HUES64 (cell line): Measurements from ENCODE around the gene MAP3K6.

Source experiments
- H3K27ac ChIP-seq: 2 replicates; pipeline ENCODE4 v1.7.0; 2013; ENCODE audit warnings: low read depth, low read length, inconsistent platforms
- H3K27me3 ChIP-seq: 2 replicates; pipeline ENCODE4 v1.6.1; 2013; ENCODE audit warnings: mild to moderate bottlenecking, low read length; ENCODE audit not compliant: insufficient read depth
- H3K36me3 ChIP-seq: 2 replicates; pipeline ENCODE4 v1.6.1; 2013; ENCODE audit warnings: mild to moderate bottlenecking, low read length; ENCODE audit not compliant: insufficient read depth
- H3K4me1 ChIP-seq: 2 replicates; pipeline ENCODE4 v1.6.1; 2013; ENCODE audit warnings: mild to moderate bottlenecking, low read length, moderate library complexity; ENCODE audit not compliant: insufficient read depth
- H3K4me3 ChIP-seq: 2 replicates; pipeline ENCODE4 v1.5.1; 2013; ENCODE audit warnings: mild to moderate bottlenecking, low read length, moderate library complexity
- H3K9ac ChIP-seq: 2 replicates; pipeline ENCODE4 v1.6.1; 2013; ENCODE audit warnings: mild to moderate bottlenecking, low read depth, low read length
- H3K9me3 ChIP-seq: 2 replicates; pipeline ENCODE4 v1.6.1; 2013; ENCODE audit warnings: low read depth, low read length; ENCODE audit not compliant: insufficient read depth
- WGBS: fragments of 150-250, 120-280 bp; methylation state at CpG from one replicate; pipeline ENCODE4 v1.1.7; 2013; ENCODE audit warnings: missing lambda C conversion rate; 5-methylcytosine and 5-hydroxymethylcytosine counted together

The MAP3K6 gene

DNA sequence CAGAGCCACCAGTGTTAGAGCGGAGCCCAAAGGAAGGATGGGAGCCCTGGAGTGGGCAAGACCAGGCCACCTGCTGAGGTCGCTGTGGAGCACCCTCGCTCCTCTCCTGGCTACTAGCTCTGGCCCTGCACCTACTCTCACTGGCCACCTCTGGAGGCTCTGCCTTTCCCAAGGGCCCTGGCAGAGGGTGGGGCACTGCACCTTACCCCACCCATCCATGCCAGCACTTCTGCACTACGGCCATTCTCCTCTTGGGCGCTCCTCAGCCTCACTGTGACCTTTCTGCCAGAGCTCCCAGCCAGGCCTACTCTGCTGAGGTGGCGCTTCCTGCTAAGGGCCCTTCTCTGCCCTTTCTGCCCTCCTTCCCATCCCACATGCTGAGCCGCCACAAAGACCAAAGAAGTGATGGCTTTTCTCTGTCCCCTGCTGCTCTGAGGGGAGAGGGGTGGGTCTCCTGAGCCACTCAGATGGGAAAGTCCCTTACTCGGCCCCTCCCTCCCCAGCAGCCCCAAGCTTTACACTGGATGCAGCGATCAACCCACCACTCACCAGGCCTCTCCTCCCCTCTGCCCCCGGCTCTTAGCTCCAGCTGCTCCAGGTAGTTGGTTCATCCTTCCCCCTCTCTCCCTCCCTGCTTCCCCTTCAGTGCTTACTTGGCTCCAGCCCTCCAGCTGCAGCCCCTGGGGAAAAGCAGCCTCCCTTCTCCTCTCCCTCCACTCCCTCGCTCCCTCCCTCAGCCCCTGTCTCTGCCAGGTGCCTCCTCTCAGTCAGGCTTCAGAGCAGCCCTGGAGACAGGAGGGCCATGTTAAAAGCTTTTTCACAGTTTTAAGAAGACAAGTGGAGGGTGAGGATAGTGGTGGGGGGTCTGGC, 59.6 kb downstream of the MAP3K6 start:
- H3K9me3 ChIP-seq, result no peaks in the 10 kb centered on the region
- H3K36me3 ChIP-seq, result no peaks in the 10 kb centered on the region
- WGBS, result 26% methylated on average over 11 of the region's 11 CpGs
- peak overlapping the region; percentile 25; the same call in 1 of the 2 replicates for H3K4me3 ChIP-seq
- H3K27ac ChIP-seq, result peak overlapping the region; percentile 84
- peaks cover 21% of the 10 kb centered on the region for H3K4me1 ChIP-seq
- H3K9ac ChIP-seq, result no peak overlapping the region; the same call in 1 of the 2 replicates
- H3K27me3 ChIP-seq, result no peaks in the 10 kb centered on the region

DNA sequence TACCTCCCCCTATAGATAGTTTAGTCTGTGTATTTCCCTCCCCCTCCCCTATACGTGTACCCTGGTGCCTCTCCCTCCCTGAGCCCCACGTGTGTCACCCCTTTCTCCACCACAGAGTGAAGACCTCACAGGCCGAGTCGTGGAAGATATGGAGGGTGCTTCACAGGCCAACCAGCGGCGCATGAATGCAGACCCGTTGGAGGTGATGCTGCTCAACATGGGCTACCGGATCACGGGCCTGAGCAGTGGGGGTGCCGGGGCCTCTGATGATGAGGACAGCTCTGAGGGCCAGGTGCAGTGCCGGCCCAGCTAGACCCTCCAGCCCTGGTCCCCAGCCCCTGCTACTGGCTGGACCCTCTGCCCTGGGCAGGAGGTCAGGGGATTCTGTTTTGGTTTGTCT, 60.7 kb downstream of the MAP3K6 start:
- 90% methylated on average over 11 of the region's 11 CpGs for WGBS
- no peak overlapping the region for H3K9ac ChIP-seq

More for the DNA sequence above, 60.7 kb downstream of the MAP3K6 start:
- no peaks in the 10 kb centered on the region for H3K27me3 ChIP-seq
- H3K27ac ChIP-seq, result no peak overlapping the region
- no peaks in the 10 kb centered on the region for H3K9me3 ChIP-seq
- no peaks in the 10 kb centered on the region for H3K36me3 ChIP-seq
- peaks cover 31% of the 10 kb centered on the region for H3K4me1 ChIP-seq
- no peak overlapping the region for H3K4me3 ChIP-seq
